Stimulated activated CD8-positive, alpha-beta memory T cell treated with anti-CD3 and anti-CD28 coated beads, Interleukin-12 subunit alpha, Interleukin-12 subunit beta, amount 100 ng/mL, for 24 hours (primary cell): ENCODE measurements around the gene CLSTN3.
A peak's percentile ranks its signal among the peaks of the same experiment; 100 is the strongest.

Experiments
- DNase-seq: peaks from one replicate; pipeline ENCODE4 v3.0.0-alpha.2; 2020; ENCODE audit errors: extremely low read depth

Gene CLSTN3

GRCh38 chr12:7125632-7126227 lies 4.4 kb upstream of the CLSTN3 start:
- no peak for DNase-seq

- DNase-seq, result no peak
These were observed 2.1 kb upstream of the CLSTN3 start for GRCh38 chr12:7127916-7128626.

- DNase-seq, result no peak
These were observed 1.4 kb upstream of the CLSTN3 start, which contains the start of gene RBP5 for GRCh38 chr12:7128681-7129286. RBP5 (minus strand) TSS chr12:7128889; CDS start chr12:7128775, 114 bp downstream.

- DNase-seq, result no peak
These were observed 792 bp upstream of the CLSTN3 start for GRCh38 chr12:7129287-7129871.

- no peak for DNase-seq
These were observed 730 bp downstream of the CLSTN3 start for GRCh38 chr12:7130701-7131501.

- DNase-seq, result no peak
These were observed 1.3 kb downstream of the CLSTN3 start for GRCh38 chr12:7131502-7131866.

GRCh38 chr12:7134396-7135166 lies 4.4 kb downstream of the CLSTN3 start:
- DNase-seq, result no peak

GRCh38 chr12:7136071-7136470 lies 5.9 kb downstream of the CLSTN3 start:
- DNase-seq, result no peak

- DNase-seq, result no peak
These were observed 6.5 kb downstream of the CLSTN3 start for GRCh38 chr12:7136676-7137075.

- DNase-seq, result no peak
These were observed 7.7 kb downstream of the CLSTN3 start for GRCh38 chr12:7137908-7138307.

GRCh38 chr12:7139200-7139599 lies 9.0 kb downstream of the CLSTN3 start:
- DNase-seq, result no peak

- no peak for DNase-seq
These were observed 11.3 kb downstream of the CLSTN3 start for GRCh38 chr12:7141351-7142005.

GRCh38 chr12:7142056-7142644 lies 12.0 kb downstream of the CLSTN3 start:
- DNase-seq, result peak; percentile 22

GRCh38 chr12:7142809-7143465 lies 12.8 kb downstream of the CLSTN3 start:
- no peak for DNase-seq

GRCh38 chr12:7143564-7143963 lies 13.4 kb downstream of the CLSTN3 start:
- DNase-seq, result no peak

- DNase-seq, result no peak
These were observed 14.4 kb downstream of the CLSTN3 start for GRCh38 chr12:7144414-7145120.

- no peak for DNase-seq
These were observed 15.5 kb downstream of the CLSTN3 start for GRCh38 chr12:7145671-7146070.

- DNase-seq, result no peak
These were observed 16.1 kb downstream of the CLSTN3 start for GRCh38 chr12:7146228-7146627.

- no peak for DNase-seq
These were observed 16.7 kb downstream of the CLSTN3 start for GRCh38 chr12:7146906-7147305.
